RWPE2 (cell line): ENCODE measurements around the gene DEGS1.

ENCODE experiments used
- ATAC-seq: fragments of 200-7000 bp; cut with Tn5 transposase; 3 replicates; pipeline ENCODE4 v1.9.1; 2021; ENCODE audit warnings: low read depth
- DNase-seq: peaks from one replicate; pipeline ENCODE4 v3.0.0-alpha.2; 2020; ENCODE audit warnings: low spot score
- H3K27ac ChIP-seq: fragments of 450-650 bp; 2 replicates; pipeline ENCODE4 v1.5.1; 2017; ENCODE audit warnings: mild to moderate bottlenecking; ENCODE audit not compliant: poor library complexity, severe bottlenecking
- H3K27me3 ChIP-seq: fragments of 250-450 bp; sonication (Bioruptor Pico); 2 replicates; pipeline ENCODE4 v1.5.1; 2021; ENCODE audit warnings: mild to moderate bottlenecking, moderate library complexity; ENCODE audit not compliant: insufficient read depth, poor library complexity, severe bottlenecking
- H3K36me3 ChIP-seq: fragments of 250-450 bp; sonication (Bioruptor Pico); 2 replicates; pipeline ENCODE4 v1.5.1; 2020; ENCODE audit warnings: low read depth, mild to moderate bottlenecking, moderate library complexity
- H3K4me1 ChIP-seq: fragments of 250-450 bp; sonication (Bioruptor Pico); 2 replicates; pipeline ENCODE4 v1.5.1; 2021; ENCODE audit warnings: mild to moderate bottlenecking, moderate library complexity; ENCODE audit not compliant: insufficient read depth, poor library complexity, severe bottlenecking
- H3K4me3 ChIP-seq: fragments of 250-450 bp; sonication (Bioruptor Pico); 2 replicates; pipeline ENCODE4 v1.5.1; 2021; ENCODE audit warnings: mild to moderate bottlenecking, moderate library complexity; ENCODE audit not compliant: severe bottlenecking
- H3K9me3 ChIP-seq: fragments of 250-450 bp; sonication (Bioruptor Pico); 2 replicates; pipeline ENCODE4 v1.5.1; 2021; ENCODE audit warnings: mild to moderate bottlenecking, moderate library complexity; ENCODE audit not compliant: severe bottlenecking
- CTCF ChIP-seq: fragments of 450-650 bp; IDR thresholded peaks from one replicate; pipeline ENCODE4 v1.5.1; 2017; ENCODE audit warnings: mild to moderate bottlenecking, moderate library complexity; ENCODE audit not compliant: poor library complexity, severe bottlenecking

DEGS1 gene

GRCh38 chr1:224219011-224219611 is 36.1 kb downstream of the DEGS1 start:
- H3K9me3 ChIP-seq = no peaks in the 10 kb centered on the region
- H3K36me3 ChIP-seq = no peaks in the 10 kb centered on the region
- no peaks in the 10 kb centered on the region for H3K27me3 ChIP-seq
- no peak overlapping the region for H3K4me3 ChIP-seq
- no peak for TF ChIP-seq CTCF
- H3K27ac ChIP-seq = no peak overlapping the region
- no peaks in the 10 kb centered on the region for H3K4me1 ChIP-seq
- no peak for ATAC-seq
- DNase-seq = no peak

- Histone ChIP-seq H3K9me3 (no peaks in the 10 kb centered on the region), H3K4me1 (no peaks in the 10 kb centered on the region), H3K36me3 (no peaks in the 10 kb centered on the region), H3K27ac (no peak overlapping the region), H3K4me3 (no peak overlapping the region), H3K27me3 (no peaks in the 10 kb centered on the region)
- TF ChIP-seq CTCF = no peak
- ATAC-seq = no peak
- no peak for DNase-seq
Observed at GRCh38 chr1:224219612-224220059, 36.6 kb downstream of the DEGS1 start.

DNA sequence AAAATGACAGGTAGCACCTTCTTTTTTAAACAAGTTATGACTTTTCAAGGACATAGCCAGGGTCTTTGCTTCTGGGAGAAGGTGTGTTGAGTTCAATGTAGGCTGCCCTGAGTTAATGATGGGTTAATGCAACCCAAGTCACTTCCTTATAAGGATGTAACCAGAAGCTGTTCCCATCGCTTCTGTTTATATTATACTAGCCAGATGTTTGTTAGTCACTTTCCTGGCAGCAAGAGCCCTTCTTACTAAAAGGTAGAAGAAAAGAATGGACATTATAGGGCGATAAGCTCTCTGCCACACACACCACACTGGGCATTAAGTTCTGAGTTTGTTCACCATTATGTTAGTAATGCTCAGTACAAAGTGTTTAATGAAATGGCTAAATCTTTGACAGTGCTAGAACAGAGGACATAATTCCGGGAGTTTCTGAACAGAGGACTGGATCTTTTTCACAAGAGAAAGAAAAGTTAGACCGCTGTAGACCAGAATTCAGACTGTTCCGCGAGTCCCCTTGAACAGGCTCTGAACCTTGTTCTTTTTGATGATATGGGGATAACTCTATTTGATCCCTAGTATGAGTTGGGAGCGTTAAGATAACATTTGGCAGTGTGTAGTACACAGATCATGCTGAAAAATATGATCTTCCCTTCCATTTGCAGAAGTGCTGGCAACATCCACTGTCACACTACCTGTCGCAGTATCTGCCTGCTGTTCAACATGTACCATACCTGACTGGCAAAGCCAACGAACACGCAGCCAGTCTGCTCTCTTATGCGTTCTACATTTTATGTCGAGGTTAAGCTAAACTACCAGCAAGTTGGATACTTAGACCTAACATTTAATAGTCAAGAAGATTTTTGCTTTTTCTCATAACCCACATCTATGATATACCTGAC is 41.0 kb downstream of the DEGS1 start:
- TF ChIP-seq CTCF = no peak
- no peak overlapping the region for H3K27ac ChIP-seq
- ATAC-seq (peak; percentile 66), DNase-seq (no peak)
- H3K4me1 ChIP-seq = no peaks in the 10 kb centered on the region
- no peaks in the 10 kb centered on the region for H3K36me3 ChIP-seq
- H3K4me3 ChIP-seq = no peak overlapping the region
- H3K27me3 ChIP-seq = no peaks in the 10 kb centered on the region
- no peaks in the 10 kb centered on the region for H3K9me3 ChIP-seq

DNA sequence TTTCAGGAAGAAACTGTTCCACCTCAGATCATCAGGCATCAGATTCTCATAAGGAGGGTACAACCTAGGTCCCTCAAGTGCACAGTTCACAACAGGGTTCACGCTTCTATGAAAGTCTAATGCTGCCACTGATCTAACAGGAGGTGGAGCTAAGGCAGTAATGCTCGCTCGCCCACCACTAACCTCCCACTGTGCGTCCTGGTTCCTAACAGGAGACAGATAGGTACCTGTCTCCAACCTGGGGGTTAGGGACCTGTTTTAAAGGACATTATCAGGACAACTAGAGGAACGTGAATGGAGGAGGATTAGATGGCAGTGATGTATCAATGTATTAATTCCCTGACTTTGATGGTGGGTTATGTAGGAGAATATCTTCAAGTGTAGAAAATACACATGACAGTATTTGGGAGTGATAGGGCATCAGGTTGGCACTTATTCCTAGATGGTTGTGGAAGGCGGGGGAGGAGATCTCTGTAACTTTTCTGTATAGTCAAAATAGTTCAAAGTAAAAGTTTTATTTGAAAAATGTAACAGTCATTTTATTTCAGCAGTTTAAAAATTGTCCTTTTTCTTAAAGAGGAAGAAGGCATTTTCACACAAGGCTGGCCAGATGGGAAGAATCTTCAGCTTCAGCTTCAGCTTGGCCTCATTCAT is 43.9 kb downstream of the DEGS1 start:
- no peak for DNase-seq
- ATAC-seq = no peak
- no peak for TF ChIP-seq CTCF
- Histone ChIP-seq H3K4me3 (no peak overlapping the region), H3K27me3 (no peaks in the 10 kb centered on the region), H3K9me3 (no peaks in the 10 kb centered on the region), H3K27ac (no peak overlapping the region), H3K36me3 (no peaks in the 10 kb centered on the region), H3K4me1 (no peaks in the 10 kb centered on the region)
